SK-N-MC (cell line): ENCODE data around the gene SRCIN1.

Experiments
- EZH2 ChIP-seq: fragments of 200-600 bp; sonication (generic); IDR thresholded peaks from one replicate; pipeline ENCODE4 v1.6.1; 2017; ENCODE audit warnings: antibody characterized with exemption
- POLR2AphosphoS5 ChIP-seq: IDR thresholded peaks from 2 replicates; pipeline ENCODE4 v1.6.1; 2012; ENCODE audit warnings: mild to moderate bottlenecking, low read depth, low read length, borderline replicate concordance

- TF ChIP-seq EZH2 (no peak), POLR2AphosphoS5 (peak; percentile 34; the same call in 1 of the 2 replicates)
These were observed 46.5 kb downstream of the SRCIN1 start for GRCh38 chr17:38559051-38559879.
